ENCODE results near the gene PROK1. TPM values are rescaled to one million over a fixed set of nuclear protein-coding genes. Genes with fewer than 3 reads are reported as not detected.

Gene PROK1
- total RNA-seq, 1 experiment from 2014 or later, result not detected

DNA sequence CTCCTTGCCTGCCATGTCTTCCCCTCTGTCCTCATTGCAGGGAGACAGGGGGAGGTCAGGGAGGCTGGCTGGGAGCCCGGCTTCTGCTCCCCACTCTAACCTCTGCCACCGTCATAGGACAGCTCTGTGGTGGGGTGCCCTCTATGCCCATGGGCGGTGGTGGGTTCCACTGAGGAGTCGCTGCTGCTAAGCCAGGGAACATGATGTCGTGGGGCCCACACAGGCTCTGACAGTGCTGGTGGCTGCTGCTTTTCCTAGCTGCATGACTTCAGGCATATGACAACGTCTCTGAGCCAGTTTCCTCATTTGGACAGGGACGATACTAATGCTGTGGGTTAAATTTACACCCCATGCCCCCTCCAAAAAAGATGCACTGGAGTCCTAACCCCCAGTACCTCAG lies 53.3 kb downstream of the PROK1 start:
- ChIA-PET POLR2A (ENCODE audit: low non-redundant PET) (no interaction called here), CTCF (no interaction called here)
- H3K4me3 ChIP-seq (ENCODE audit: low read depth, low read length, poor library complexity, severe bottlenecking), result no peak overlapping the region
- no peaks in the 10 kb centered on the region for H3K9me3 ChIP-seq (ENCODE audit: low read depth, low read length, poor library complexity, severe bottlenecking)
- H3K4me1 ChIP-seq (ENCODE audit: insufficient read depth, low read length, poor library complexity, severe bottlenecking), result no peaks in the 10 kb centered on the region
- intact Hi-C loops (cut with micrococcal nuclease; ENCODE audit: unreplicated experiment), result no loop called here
- TF ChIP-seq CTCF (conservative IDR thresholded peaks at IDR 0.05; ENCODE audit: low read depth, low read length), result no peak
- TF ChIP-seq EZH2 (IDR thresholded peaks at IDR 0.05; ENCODE audit: borderline replicate concordance, low read depth, low read length, poor library complexity, severe bottlenecking), result no peak
- H3K36me3 ChIP-seq (ENCODE audit: insufficient read depth, low read length, poor library complexity, severe bottlenecking), result no peaks in the 10 kb centered on the region
- BruUV-seq (replicated peaks), result no TSS peak
- H3K27ac ChIP-seq (ENCODE audit: low read depth, low read length, poor library complexity, severe bottlenecking), result no peak overlapping the region
- H3K27me3 ChIP-seq (replicated peaks; ENCODE audit: insufficient read depth, low read depth, low read length, poor library complexity), result no peaks in the 10 kb centered on the region
- DNase-seq (ENCODE audit: low spot score), result no peak

DNA sequence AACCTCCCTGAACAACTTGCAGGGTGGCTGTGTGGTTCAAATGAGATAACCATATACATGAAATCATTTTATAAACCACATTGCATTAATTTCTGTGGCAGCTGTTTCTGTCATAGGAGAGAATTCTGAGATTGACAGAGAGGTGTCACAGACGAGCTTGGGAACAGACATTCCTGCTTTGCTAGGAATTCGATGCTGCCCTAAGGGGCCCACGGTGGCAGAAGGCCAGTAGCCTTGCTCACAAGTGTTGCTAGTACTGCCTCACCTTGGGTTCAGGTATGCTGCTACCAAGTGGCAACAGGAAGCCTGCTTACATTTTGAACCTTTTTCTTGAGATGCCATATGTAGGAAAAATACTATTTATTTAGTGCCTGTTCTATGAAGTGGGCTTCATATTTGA lies 54.6 kb downstream of the PROK1 start:
- H3K27ac ChIP-seq (ENCODE audit: low read depth, low read length, poor library complexity, severe bottlenecking), result no peak overlapping the region
- H3K9me3 ChIP-seq (ENCODE audit: low read depth, low read length, poor library complexity, severe bottlenecking), result no peaks in the 10 kb centered on the region
- H3K36me3 ChIP-seq (ENCODE audit: insufficient read depth, low read length, poor library complexity, severe bottlenecking), result no peaks in the 10 kb centered on the region
- no peaks in the 10 kb centered on the region for H3K27me3 ChIP-seq (replicated peaks; ENCODE audit: insufficient read depth, low read depth, low read length, poor library complexity)
- DNase-seq (ENCODE audit: low spot score), result no peak
- ChIA-PET CTCF (no interaction called here), POLR2A (ENCODE audit: low non-redundant PET) (no interaction called here)
- intact Hi-C loops (cut with micrococcal nuclease; ENCODE audit: unreplicated experiment), result no loop called here
- no TSS peak for BruUV-seq (replicated peaks)
- no peaks in the 10 kb centered on the region for H3K4me1 ChIP-seq (ENCODE audit: insufficient read depth, low read length, poor library complexity, severe bottlenecking)
- TF ChIP-seq EZH2 (IDR thresholded peaks at IDR 0.05; ENCODE audit: borderline replicate concordance, low read depth, low read length, poor library complexity, severe bottlenecking) (no peak), CTCF (conservative IDR thresholded peaks at IDR 0.05; ENCODE audit: low read depth, low read length) (no peak)
- H3K4me3 ChIP-seq (ENCODE audit: low read depth, low read length, poor library complexity, severe bottlenecking), result no peak overlapping the region

DNA sequence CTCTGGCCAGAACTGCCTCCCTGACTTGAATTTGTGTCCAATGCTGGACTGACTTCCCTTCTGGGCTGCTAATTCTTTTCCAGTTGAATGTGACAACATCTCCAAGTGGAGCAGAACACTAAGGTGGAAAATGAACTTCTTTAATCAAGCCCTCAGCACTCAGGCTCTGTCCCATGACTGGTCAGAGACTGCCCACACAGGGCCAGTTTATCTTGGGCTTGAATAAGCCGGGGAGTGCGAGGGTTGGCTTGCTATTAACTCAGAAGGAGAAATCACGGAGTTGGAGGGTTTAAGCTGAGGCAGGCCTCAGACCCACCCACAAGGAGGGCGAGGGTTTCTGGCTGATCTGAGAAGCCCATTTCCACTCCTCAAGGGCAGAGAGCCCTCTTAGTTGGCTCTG lies 55.6 kb downstream of the PROK1 start:
- H3K36me3 ChIP-seq (ENCODE audit: insufficient read depth, low read length, poor library complexity, severe bottlenecking), result no peaks in the 10 kb centered on the region
- ChIA-PET POLR2A (ENCODE audit: low non-redundant PET) (no interaction called here), CTCF (no interaction called here)
- no TSS peak for BruUV-seq (replicated peaks)
- intact Hi-C loops (cut with micrococcal nuclease; ENCODE audit: unreplicated experiment), result no loop called here
- H3K27ac ChIP-seq (ENCODE audit: low read depth, low read length, poor library complexity, severe bottlenecking), result no peak overlapping the region
- H3K4me3 ChIP-seq (ENCODE audit: low read depth, low read length, poor library complexity, severe bottlenecking), result no peak overlapping the region
- no peak for DNase-seq (ENCODE audit: low spot score)
- H3K9me3 ChIP-seq (ENCODE audit: low read depth, low read length, poor library complexity, severe bottlenecking), result no peaks in the 10 kb centered on the region
- no peaks in the 10 kb centered on the region for H3K27me3 ChIP-seq (replicated peaks; ENCODE audit: insufficient read depth, low read depth, low read length, poor library complexity)
- TF ChIP-seq CTCF (conservative IDR thresholded peaks at IDR 0.05; ENCODE audit: low read depth, low read length) (no peak), EZH2 (IDR thresholded peaks at IDR 0.05; ENCODE audit: borderline replicate concordance, low read depth, low read length, poor library complexity, severe bottlenecking) (no peak)
- H3K4me1 ChIP-seq (ENCODE audit: insufficient read depth, low read length, poor library complexity, severe bottlenecking), result no peaks in the 10 kb centered on the region

Other genes starting within 250 kb of the PROK1 start
- gene KCNC4, start 240.8 kb upstream of the PROK1 start, total RNA-seq (2021), result 0.22 and 0.24 TPM in 2 replicates
- gene RBM15, start 111.8 kb upstream of the PROK1 start, total RNA-seq (2021), result 59.9 and 60.3 TPM in 2 replicates
- gene SLC16A4, start 60.1 kb upstream of the PROK1 start, total RNA-seq (2021), result 0.48 and 0.60 TPM in 2 replicates
- 138 and 144 TPM in 2 replicates for gene LAMTOR5, start 43.5 kb upstream of the PROK1 start, total RNA-seq (2021)
- gene KCNA10, start 68.0 kb downstream of the PROK1 start, total RNA-seq (2021), result not detected in 2 replicates
- 34.2 and 46.6 TPM in 2 replicates for gene KCNA2, start 155.2 kb downstream of the PROK1 start, total RNA-seq (2021)
- gene KCNA3, start 223.8 kb downstream of the PROK1 start, total RNA-seq (2021), result 0.15 and 0.43 TPM in 2 replicates

Data from A673 (cell line).